CD4-positive, alpha-beta T cell (primary cell): ENCODE results near the gene PARP16. TPM values are rescaled to one million over a fixed set of nuclear protein-coding genes. Genes with fewer than 3 reads are reported as not detected.
A peak's percentile ranks its signal among the peaks of the same experiment; 100 is the strongest.

Experiments used
- ATAC-seq: fragments of 200-7000 bp; cut with Tn5 transposase; one replicate; pipeline ENCODE4 v1.10.0; 2022; ENCODE audit warnings: mild to moderate bottlenecking; ENCODE audit not compliant: poor library complexity
- CTCF ChIA-PET: fragments of 350-600 bp; sonication (Branson Sonifier 250); formaldehyde crosslinking; loops from one replicate; lab custom pipeline; 2021; ENCODE audit warnings: antibody characterized with exemption, inconsistent platforms; lab: Charles Lee
- POLR2A ChIA-PET: fragments of 350-600 bp; sonication (Branson Sonifier 250); formaldehyde crosslinking; loops from one replicate; lab custom pipeline; 2021; ENCODE audit warnings: antibody characterized with exemption, inconsistent platforms; lab: Charles Lee
- DNase-seq, 14 experiments: peaks; one replicate each; pipeline ENCODE4 v3.0.0-alpha.2; 2013 to 2020; ENCODE audit warnings: mixed read lengths in 2 of 14
- H3K27ac ChIP-seq, 2 donors: one replicate each; pipeline versions ENCODE4 v1.5.1 to v1.7.0; 2013; ENCODE audit warnings: low read length in 2 of 2, low read depth in 1 of 2, mild to moderate bottlenecking in 1 of 2
- H3K27me3 ChIP-seq, 2 experiments: 1 replicate in 1 of 2; 2 replicates in 1 of 2; pipeline versions ENCODE4 v1.6.1 to v1.7.0; 2013; ENCODE audit warnings: low read length in 2 of 2, control low read depth in 1 of 2, mild to moderate bottlenecking in 1 of 2, moderate library complexity in 1 of 2; ENCODE audit not compliant: insufficient read depth in 2 of 2, control insufficient read depth in 1 of 2
- H3K36me3 ChIP-seq: one replicate; pipeline ENCODE4 v1.6.1; 2013; ENCODE audit warnings: low read length, control low read depth; ENCODE audit not compliant: insufficient read depth
- H3K4me1 ChIP-seq: one replicate; pipeline ENCODE4 v1.6.1; 2013; ENCODE audit warnings: low read length, control low read depth; ENCODE audit not compliant: insufficient read depth
- H3K4me3 ChIP-seq: one replicate; pipeline ENCODE4 v1.5.1; 2013; ENCODE audit warnings: mild to moderate bottlenecking, low read length, moderate library complexity
- H3K9me3 ChIP-seq, 2 experiments: 1 replicate in 1 of 2; 2 replicates in 1 of 2; pipeline versions ENCODE4 v1.6.1 to v1.7.0; 2013; ENCODE audit warnings: low read length in 2 of 2, mild to moderate bottlenecking in 2 of 2, control low read depth in 1 of 2, moderate library complexity in 1 of 2; ENCODE audit not compliant: control insufficient read depth in 1 of 2, insufficient read depth in 1 of 2
- H3K27ac Mint-ChIP-seq: one replicate; pipeline ENCODE4 v1.8.0; 2020; ENCODE audit warnings: mixed read lengths
- H3K27me3 Mint-ChIP-seq: one replicate; pipeline ENCODE4 v1.8.0; 2021; ENCODE audit warnings: mixed read lengths
- H3K36me3 Mint-ChIP-seq: one replicate; pipeline ENCODE4 v1.8.0; 2021; ENCODE audit warnings: low read depth, mixed read lengths
- H3K4me1 Mint-ChIP-seq: one replicate; pipeline ENCODE4 v1.8.0; 2021; ENCODE audit warnings: low read depth, mixed read lengths
- H3K4me3 Mint-ChIP-seq: one replicate; pipeline ENCODE4 v1.8.0; 2020; ENCODE audit warnings: mild to moderate bottlenecking, mixed read lengths
- H3K9me3 Mint-ChIP-seq: one replicate; pipeline ENCODE4 v1.8.0; 2020; ENCODE audit warnings: mixed read lengths
- intact Hi-C, 2 experiments: fragments of 100-400 bp; cut with DNase I in 1 of 2; cut with micrococcal nuclease in 1 of 2; formaldehyde crosslinking; loops; one replicate each; pipeline versions ENCODE4 v1.15.1 to v1.9.0; 2023 to 2025; cut with DNase I, micrococcal nuclease
- total RNA-seq, 174 experiments: library from RNA in 2 of 174; stranded (reverse) in 2 of 174; gene quantifications; one replicate each; pipeline ENCODE4 v1.2.3 and lab custom pipeline; 2021 to 2026
- TF ChIP-seq, protein P1 (sequence below): fragments of 200-600 bp; IDR thresholded peaks from one replicate; pipeline ENCODE4 v1.8.0; 2022; ENCODE audit warnings: antibody characterized with exemption, mild to moderate bottlenecking

The PARP16 gene
- total RNA-seq, 2 experiments from 2014 or later = 11.3 to 12.9 TPM

DNA sequence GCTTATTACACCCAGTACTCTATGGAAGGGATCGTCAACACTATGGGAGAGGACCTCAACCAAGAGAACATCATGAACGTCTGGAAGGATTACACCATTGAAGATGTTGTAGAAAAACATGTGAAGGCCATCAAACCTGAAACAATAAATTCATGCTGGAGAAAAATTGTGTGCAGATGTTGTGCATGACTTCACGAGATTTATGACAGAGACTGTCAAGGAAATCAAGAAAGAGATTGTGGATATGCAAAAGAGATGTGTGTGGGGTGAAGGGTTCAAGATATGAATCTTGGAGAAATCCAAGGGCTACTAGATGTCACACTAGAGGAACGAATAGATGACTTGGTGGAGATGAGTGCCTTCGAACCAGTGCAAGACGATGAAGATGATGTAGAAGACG lies 3.5 kb upstream of the PARP16 start:
- ChIA-PET CTCF (interaction anchor here (0.6 kb wide), 1 partner anchor 256 kb away, joined by 4 read pairs; no protein-coding TSS in a partner anchor), POLR2A (no interaction called here)
- Mint-ChIP-seq H3K27me3 (no peaks in the 10 kb centered on the region), H3K36me3 (no peaks in the 10 kb centered on the region), H3K4me3 (peak overlapping the region; percentile 2), H3K4me1 (peaks cover 35% of the 10 kb centered on the region), H3K27ac (no peak overlapping the region), H3K9me3 (no peaks in the 10 kb centered on the region)
- H3K4me1 ChIP-seq = peaks cover 18% of the 10 kb centered on the region
- TF ChIP-seq, protein P1, sequence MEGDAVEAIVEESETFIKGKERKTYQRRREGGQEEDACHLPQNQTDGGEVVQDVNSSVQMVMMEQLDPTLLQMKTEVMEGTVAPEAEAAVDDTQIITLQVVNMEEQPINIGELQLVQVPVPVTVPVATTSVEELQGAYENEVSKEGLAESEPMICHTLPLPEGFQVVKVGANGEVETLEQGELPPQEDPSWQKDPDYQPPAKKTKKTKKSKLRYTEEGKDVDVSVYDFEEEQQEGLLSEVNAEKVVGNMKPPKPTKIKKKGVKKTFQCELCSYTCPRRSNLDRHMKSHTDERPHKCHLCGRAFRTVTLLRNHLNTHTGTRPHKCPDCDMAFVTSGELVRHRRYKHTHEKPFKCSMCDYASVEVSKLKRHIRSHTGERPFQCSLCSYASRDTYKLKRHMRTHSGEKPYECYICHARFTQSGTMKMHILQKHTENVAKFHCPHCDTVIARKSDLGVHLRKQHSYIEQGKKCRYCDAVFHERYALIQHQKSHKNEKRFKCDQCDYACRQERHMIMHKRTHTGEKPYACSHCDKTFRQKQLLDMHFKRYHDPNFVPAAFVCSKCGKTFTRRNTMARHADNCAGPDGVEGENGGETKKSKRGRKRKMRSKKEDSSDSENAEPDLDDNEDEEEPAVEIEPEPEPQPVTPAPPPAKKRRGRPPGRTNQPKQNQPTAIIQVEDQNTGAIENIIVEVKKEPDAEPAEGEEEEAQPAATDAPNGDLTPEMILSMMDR = no peak
- H3K27ac ChIP-seq = no peak overlapping the region
- no peaks in the 10 kb centered on the region for H3K36me3 ChIP-seq
- intact Hi-C loops = no loop called here
- no peaks in the 10 kb centered on the region for H3K27me3 ChIP-seq
- H3K9me3 ChIP-seq = no peaks in the 10 kb centered on the region
- DNase-seq (no peak), ATAC-seq (no peak)
- H3K4me3 ChIP-seq = no peak overlapping the region

DNA sequence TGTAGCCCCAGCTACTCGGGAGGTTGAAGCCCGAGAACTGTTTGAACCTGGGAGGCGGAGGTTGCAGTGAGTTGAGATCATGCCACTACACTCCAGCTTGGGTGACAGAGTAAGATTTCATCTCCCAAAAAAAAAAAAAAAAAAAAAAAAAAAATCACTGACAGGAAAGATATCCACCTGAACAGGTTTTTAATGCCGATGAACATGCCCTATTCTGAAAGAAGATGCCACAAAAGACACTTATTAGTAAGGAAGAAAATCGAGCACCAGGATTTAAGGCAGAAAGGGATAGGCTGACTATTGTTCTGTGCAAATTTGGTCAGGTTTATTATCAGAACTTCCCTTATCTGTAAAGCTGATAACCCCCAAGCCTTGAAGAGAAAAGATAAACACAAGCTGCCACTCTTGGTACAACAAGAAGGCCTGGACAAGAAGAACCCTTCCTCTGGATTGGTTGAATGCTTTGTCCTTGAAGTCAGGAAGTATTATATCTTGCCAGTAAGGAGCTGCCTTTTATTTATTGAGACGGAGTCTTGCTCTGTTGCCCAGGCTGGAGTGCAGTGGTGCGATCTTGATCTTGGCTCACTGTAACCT lies 2.7 kb upstream of the PARP16 start:
- POLR2A ChIA-PET = interaction anchor here (1.0 kb wide), 1 partner anchor 8 kb away, joined by 3 read pairs; no protein-coding TSS in a partner anchor
- no peaks in the 10 kb centered on the region for H3K9me3 ChIP-seq
- Mint-ChIP-seq H3K4me3 (peak overlapping the region; percentile 20), H3K9me3 (no peaks in the 10 kb centered on the region), H3K27ac (no peak overlapping the region), H3K27me3 (no peaks in the 10 kb centered on the region), H3K36me3 (no peaks in the 10 kb centered on the region), H3K4me1 (peaks cover 32% of the 10 kb centered on the region)
- no peak for DNase-seq
- intact Hi-C loops = loop anchor here in 1 of 2 experiments (5.0 kb wide), 4 partner anchors 102 to 587 kb away; partner anchors contain the start of genes CLPX and PDCD7
- ATAC-seq = no peak
- H3K36me3 ChIP-seq = no peaks in the 10 kb centered on the region
- peaks cover 26% of the 10 kb centered on the region for H3K4me1 ChIP-seq
- TF ChIP-seq, protein P1 = no peak
- no peak overlapping the region for H3K4me3 ChIP-seq
- H3K27me3 ChIP-seq = no peaks in the 10 kb centered on the region
- no peak overlapping the region for H3K27ac ChIP-seq
- CTCF ChIA-PET = no interaction called here

DNA sequence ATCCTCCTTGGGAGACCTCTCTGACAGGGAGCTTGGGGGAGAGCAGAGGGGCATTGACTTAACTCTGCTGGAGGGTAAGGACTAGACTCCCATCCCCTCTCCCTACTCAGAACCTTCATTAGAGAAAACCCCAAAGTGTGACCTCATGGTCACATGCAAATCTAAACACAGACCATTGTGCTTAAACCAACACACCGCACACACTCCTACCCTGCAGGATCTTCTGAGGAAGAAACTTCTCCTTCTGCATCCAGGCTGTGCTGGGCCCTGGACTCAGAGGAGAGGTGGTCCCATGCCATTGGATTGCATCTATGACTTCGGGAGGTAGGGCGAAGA lies 805 bp upstream of the PARP16 start:
- H3K4me1 ChIP-seq = peaks cover 34% of the 10 kb centered on the region
- intact Hi-C loops = loop anchor here in 1 of 2 experiments (1.0 to 5.0 kb wide), 6 partner anchors 8 to 585 kb away; partner anchors contain the start of genes CLPX, PDCD7 and RNU5B-1
- peak overlapping the region; percentile 94 for H3K27ac Mint-ChIP-seq
- no peaks in the 10 kb centered on the region for H3K9me3 ChIP-seq
- DNase-seq (peak in 1 of 14 experiments; percentile 27), ATAC-seq (no peak)
- peaks cover 6% of the 10 kb centered on the region for H3K36me3 ChIP-seq
- H3K27ac ChIP-seq = peak overlapping the region; percentile 62 to 75
- TF ChIP-seq, protein P1 = no peak
- peak overlapping the region; percentile 93 for H3K4me3 Mint-ChIP-seq
- peak overlapping the region; percentile 61 for H3K4me3 ChIP-seq
- H3K9me3 Mint-ChIP-seq = no peaks in the 10 kb centered on the region
- H3K27me3 Mint-ChIP-seq = no peaks in the 10 kb centered on the region
- H3K27me3 ChIP-seq = no peaks in the 10 kb centered on the region
- ChIA-PET CTCF (interaction anchor here (1.5 to 3.0 kb wide), 5 partner anchors 8 to 17 kb away, joined by 4 to 26 read pairs (median 6); partner anchors contain the start of genes RNU5A-1 and RNU5B-1), POLR2A (interaction anchor here (0.7 to 4.4 kb wide), 8 partner anchors 10 to 900 kb away, joined by 3 to 136 read pairs (median 18); partner anchors contain the start of genes CLPX, RAB11A, RNU5A-1 and RNU5B-1)
- H3K4me1 Mint-ChIP-seq = peaks cover 41% of the 10 kb centered on the region
- peaks cover 10% of the 10 kb centered on the region for H3K36me3 Mint-ChIP-seq
